HG02610 (cell line): ENCODE results near the gene PDE1A.

Experiments used
- ATAC-seq: cut with Tn5 transposase; IDR thresholded peaks from one replicate; pipeline ENCODE4 v1.9.1; 2021; ENCODE audit warnings: mild to moderate bottlenecking, moderate library complexity; ENCODE audit not compliant: unreplicated experiment

PDE1A gene

DNA sequence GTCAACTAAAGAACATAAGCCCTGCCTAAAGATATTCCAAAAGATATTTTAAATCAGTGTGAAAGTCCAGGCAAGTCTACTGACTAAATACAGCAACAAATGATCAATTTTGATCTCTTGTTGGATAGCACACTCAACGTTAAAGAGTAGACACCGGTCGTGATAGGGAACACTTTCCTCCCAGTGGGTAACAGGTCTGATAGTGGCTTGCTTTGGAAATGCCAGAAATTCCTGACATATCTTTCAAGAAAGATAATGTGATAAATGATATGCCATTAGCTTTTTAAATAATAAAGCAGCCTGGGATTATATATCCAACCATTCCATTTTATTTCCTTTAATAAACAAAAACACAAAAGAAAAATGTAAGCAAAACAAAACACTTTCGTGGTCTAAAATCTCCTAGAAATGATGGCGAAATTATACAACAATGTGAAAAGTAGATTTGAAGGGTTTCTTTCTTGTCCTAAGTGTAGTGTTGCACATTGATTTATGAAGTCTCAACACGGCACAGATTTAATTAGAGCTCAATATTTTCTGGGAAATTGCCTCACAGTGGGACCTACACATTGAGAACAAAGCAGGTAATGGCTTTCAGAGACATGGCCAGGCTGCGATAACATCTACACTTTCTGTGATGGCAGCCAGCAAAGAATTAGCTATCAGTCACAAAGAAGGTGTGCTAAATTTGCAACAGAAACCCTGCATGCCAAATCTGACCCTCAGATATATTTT lies 282.6 kb downstream of the PDE1A start:
- ATAC-seq: no peak

GRCh38 chr2:182142062-182142461 lies 284.8 kb downstream of the PDE1A start:
- ATAC-seq: no peak

GRCh38 chr2:182134201-182134600 lies 292.6 kb downstream of the PDE1A start:
- ATAC-seq: no peak

DNA sequence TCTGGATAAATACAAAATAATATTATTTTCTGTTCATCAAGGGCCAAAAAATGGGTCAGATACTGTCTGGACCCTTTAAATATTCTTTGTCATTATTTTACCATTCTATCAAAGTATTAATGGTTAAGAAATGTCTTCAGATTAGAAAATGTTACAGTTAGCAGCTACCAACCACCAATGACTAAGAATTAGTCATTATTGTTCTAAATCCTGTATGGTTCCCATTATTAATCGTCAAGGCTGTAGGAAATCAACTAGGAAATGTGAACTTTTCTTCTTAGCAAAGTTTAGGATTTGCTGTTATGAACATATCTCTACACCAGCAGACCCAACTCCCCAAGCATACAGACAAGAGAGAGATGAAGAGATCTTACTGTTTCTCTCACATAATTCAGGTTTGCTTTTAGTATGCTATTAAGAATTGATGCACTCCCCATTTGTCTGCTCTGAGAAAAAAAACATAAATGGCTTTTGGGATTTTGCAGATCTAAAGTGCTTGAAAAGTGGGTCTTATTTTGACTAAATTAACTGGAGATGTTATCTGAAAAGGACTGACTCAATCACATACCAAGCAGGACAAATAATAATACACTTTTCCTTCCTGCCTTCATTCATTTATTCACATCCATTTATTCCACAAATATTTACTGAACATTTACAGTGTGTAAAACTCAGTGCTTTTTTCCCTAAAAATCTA lies 293.5 kb downstream of the PDE1A start:
- ATAC-seq: no peak

- ATAC-seq: no peak
Observed at GRCh38 chr2:182132605-182133004, 294.2 kb downstream of the PDE1A start.

DNA sequence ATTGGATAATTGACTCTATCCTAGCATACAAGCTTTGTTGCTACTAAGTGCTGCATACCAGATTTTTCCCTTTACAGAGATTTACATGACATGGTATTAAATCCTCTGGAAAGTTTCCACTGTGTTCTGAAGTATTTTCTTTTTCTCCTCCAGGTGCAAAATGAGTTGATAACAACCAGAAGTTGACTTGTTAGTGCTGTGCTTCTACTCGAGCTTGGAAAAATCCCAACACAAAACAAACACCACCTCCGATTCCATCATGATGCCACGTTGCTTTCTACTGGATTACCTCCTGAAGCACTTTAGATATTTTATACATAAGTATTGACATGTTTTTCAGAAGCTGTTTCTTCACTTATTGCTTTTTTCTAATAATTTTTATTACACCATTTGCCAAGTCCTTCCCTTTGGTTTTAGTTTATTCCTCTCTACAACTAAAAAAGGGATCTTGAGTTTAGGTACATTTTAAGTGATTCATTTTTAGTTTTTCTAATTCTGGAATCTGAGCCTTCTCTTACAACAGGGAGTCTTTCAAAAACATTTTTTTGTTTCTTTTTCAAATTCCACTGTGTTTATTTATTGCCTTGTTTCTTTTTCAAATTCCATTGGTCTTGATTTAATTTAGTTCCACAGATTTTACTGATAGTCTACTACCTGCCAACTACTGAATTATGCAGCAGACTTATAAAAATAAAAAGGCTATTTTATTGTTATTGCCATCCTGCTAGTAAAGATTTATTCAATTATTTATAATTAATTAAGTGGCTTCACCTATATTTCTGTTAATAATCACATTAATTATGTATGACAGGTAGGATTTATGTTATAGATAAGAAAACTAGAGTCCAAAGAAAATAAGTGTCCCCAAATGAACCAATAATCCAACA lies 297.8 kb downstream of the PDE1A start:
- ATAC-seq: no peak

DNA sequence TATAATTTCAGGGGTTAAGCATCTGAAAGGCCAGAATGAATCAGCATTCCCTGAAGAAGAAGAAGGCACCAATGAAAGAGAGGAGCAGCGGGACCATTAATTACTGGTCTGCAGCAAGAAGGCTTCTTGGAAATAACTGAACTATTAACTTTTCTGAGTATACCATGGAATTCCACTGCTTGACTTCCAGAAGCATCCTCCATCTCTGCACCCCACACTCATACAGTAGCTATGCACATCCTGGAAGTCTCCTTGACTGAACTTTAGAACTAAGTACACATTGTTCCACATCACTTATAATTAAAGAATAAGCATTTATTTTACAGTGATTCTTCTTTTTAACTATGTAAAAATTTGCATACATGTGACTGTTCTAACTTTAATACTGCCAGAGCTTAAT lies 309.6 kb downstream of the PDE1A start:
- no peak for ATAC-seq

DNA sequence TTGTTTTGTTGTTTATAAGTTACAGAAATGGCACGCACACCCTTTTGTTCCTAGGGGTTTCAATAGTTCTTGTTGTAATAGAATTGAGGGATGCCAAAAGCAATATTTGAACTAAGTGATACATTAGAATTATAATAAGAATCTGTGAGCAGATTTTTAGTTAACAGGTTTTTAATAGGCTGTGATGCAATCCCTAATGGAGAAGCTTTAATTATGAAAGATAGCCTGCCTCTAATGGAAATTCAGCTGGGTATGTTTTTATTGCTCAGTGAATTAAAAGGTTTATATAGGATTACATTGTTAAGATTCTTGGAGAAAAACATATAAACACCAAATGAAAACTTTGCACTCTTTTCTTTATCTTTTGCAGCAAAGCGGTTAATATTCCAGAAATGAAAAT lies 310.1 kb downstream of the PDE1A start:
- ATAC-seq: no peak

DNA sequence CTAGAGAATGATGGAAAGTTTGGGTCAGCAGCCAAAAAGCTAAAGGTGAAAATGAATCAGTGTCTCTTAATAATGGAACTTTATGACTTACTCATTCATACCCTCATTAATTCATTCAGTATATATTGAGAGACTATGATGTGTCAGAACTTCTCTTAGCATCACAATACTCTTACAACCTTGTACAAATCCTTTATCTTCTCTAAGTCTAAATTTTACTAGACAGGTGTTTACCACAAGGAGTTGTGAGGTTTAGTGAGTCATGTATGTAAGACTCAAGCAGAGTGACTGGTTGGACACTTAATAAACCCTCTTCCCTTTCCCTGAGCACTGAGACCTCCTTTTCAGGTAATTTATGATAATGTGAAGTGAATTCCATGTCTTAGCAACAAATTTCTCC lies 311.6 kb downstream of the PDE1A start:
- ATAC-seq: no peak

GRCh38 chr2:182113334-182113733 lies 313.5 kb downstream of the PDE1A start:
- no peak for ATAC-seq

DNA sequence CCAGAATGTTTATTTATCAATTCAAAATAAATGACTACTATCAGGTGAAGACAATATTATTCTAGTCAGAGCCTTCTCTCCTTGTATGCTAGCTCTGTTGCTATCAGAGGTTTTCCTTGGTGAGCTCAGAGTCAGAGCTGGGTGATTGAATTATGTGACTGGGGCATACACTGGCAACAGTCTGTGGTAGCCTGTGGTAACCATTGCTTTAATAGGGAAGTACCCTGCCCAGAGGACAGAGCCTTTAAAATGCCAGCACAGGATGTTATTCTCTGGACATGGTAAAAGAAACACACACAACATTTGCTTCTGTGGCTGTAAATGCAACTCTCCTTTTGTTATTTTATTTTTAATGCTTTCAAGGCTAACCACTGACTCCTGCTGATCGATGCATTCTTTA lies 316.5 kb downstream of the PDE1A start:
- ATAC-seq: no peak

DNA sequence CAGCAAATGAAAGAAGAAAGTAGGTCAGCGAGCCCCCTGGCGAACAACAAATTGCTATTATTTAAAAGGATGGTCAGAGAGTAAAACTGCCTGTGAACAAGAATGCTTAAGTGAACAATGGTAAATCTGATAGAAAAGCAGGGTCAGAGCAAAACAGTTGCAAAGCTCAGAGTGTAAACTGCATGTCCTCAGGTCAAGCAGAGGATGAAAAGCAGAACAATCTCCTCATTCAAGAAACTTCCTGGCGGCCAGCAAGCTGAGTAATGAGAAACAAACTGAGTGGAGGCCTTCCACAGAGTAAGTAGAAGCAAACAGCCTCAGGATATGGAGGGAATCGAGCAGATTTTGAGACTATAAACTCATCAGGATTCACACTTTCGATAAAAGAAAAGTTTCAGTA lies 323.3 kb downstream of the PDE1A start:
- no peak for ATAC-seq

DNA sequence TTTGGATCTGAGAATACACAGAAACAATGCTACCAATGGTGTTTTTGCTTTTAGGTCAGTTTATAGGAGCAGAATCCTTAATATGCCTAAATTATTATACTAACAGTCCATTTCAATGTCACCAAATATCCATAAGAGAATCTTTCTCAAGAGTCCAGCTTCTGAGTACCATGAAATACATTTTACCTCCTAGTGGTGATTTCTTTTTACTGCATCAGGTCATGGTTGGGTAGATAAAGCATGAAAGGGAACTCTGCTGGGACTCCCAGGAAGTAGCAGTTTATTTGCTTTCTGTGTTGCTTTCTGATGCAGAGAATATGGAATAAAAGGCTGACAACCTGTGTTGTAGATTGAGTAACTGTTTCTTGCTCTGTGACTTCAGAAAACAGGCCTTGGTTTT lies 325.6 kb downstream of the PDE1A start:
- no peak for ATAC-seq

GRCh38 chr2:182098648-182099047 lies 328.2 kb downstream of the PDE1A start:
- no peak for ATAC-seq

DNA sequence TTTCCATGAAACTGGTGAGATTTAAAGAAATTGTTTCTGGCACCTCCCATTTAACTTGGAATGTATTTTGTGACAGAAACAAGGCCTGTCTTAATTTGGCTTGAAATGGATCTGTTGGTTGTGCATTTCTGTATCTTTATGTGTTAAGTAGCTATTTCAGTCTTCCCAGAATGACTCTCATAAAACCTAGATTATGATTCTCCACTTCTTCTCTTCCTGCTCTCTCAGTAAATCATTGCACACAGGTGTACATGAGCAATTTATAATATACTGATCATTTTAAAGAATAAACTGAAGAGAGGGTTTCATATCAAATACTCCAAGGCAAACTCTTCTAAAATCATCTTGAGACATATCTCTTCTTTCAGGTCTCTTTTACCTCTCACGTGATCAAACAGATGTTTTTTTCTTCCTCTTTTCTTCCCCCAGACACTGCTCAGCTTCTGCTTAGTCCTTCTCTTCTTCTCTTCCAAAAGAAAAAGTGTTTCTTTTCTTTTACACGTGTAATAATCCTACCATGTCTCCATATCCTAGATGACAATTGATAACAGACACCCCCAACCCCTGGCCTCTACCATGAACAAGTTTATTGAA lies 329.2 kb downstream of the PDE1A start:
- no peak for ATAC-seq

- no peak for ATAC-seq
Observed at GRCh38 chr2:182090486-182090885, 336.4 kb downstream of the PDE1A start.
